ENCODE results near the gene USP17L13.
"Not testable (repeated sequence)": the region's sequence is repeated elsewhere in the genome, so short reads cannot be mapped to it uniquely, and the experiment has no call there.

Gene USP17L13

GRCh38 chr4:9257824-9258223, 33.1 kb downstream of the USP17L13 start, which contains the start of gene USP17L20:
USP17L20 (plus strand) TSS chr4:9258124; CDS start chr4:9258124, 0 bp downstream.
- H3K27ac ChIP-seq (ENCODE audit: low read length); H3K9ac ChIP-seq (ENCODE audit: low read depth, low read length); H3K4me3 ChIP-seq (ENCODE audit: low read length); H3K36me3 ChIP-seq (ENCODE audit: insufficient read depth, low read depth, low read length); H3K27me3 ChIP-seq (ENCODE audit: insufficient read depth, low read length); H3K9me3 ChIP-seq (ENCODE audit: insufficient read depth, low read depth, low read length); H3K4me1 ChIP-seq (ENCODE audit: insufficient read depth, low read length): not testable (repeated sequence)

GRCh38 chr4:9262572-9262971, 37.9 kb downstream of the USP17L13 start, which contains the start of gene USP17L21:
USP17L21 (plus strand) TSS chr4:9262872; CDS start chr4:9262872, 0 bp downstream.
- H3K4me1 ChIP-seq (ENCODE audit: insufficient read depth, low read length); H3K27me3 ChIP-seq (ENCODE audit: insufficient read depth, low read length); H3K9me3 ChIP-seq (ENCODE audit: insufficient read depth, low read depth, low read length); H3K4me3 ChIP-seq (ENCODE audit: low read length); H3K9ac ChIP-seq (ENCODE audit: low read depth, low read length); H3K36me3 ChIP-seq (ENCODE audit: insufficient read depth, low read depth, low read length); H3K27ac ChIP-seq (ENCODE audit: low read length): not testable (repeated sequence)

GRCh38 chr4:9267319-9267718, 42.6 kb downstream of the USP17L13 start, which contains the start of gene USP17L22:
USP17L22 (plus strand) TSS chr4:9267619; CDS start chr4:9267619, 0 bp downstream.
- H3K27ac ChIP-seq (ENCODE audit: low read length); H3K4me1 ChIP-seq (ENCODE audit: insufficient read depth, low read length); H3K4me3 ChIP-seq (ENCODE audit: low read length); H3K27me3 ChIP-seq (ENCODE audit: insufficient read depth, low read length); H3K9ac ChIP-seq (ENCODE audit: low read depth, low read length); H3K36me3 ChIP-seq (ENCODE audit: insufficient read depth, low read depth, low read length); H3K9me3 ChIP-seq (ENCODE audit: insufficient read depth, low read depth, low read length): not testable (repeated sequence)

- not testable (repeated sequence) for H3K9me3 ChIP-seq (ENCODE audit: insufficient read depth, low read depth, low read length); H3K27me3 ChIP-seq (ENCODE audit: insufficient read depth, low read length); H3K9ac ChIP-seq (ENCODE audit: low read depth, low read length); H3K27ac ChIP-seq (ENCODE audit: low read length); H3K36me3 ChIP-seq (ENCODE audit: insufficient read depth, low read depth, low read length); H3K4me3 ChIP-seq (ENCODE audit: low read length); H3K4me1 ChIP-seq (ENCODE audit: insufficient read depth, low read length)
Observed at GRCh38 chr4:9271719-9272118, 47.0 kb downstream of the USP17L13 start.

Data from iPS-20b (cell line).